ENCODE data around the gene PLXNA2. TPM values are rescaled to one million over a fixed set of nuclear protein-coding genes. Genes with fewer than 3 reads are reported as not detected.
A peak's percentile ranks its signal among the peaks of the same experiment; 100 is the strongest.

PLXNA2 gene
- total RNA-seq, 1 experiment from 2014 or later, result 6.0 TPM

DNA sequence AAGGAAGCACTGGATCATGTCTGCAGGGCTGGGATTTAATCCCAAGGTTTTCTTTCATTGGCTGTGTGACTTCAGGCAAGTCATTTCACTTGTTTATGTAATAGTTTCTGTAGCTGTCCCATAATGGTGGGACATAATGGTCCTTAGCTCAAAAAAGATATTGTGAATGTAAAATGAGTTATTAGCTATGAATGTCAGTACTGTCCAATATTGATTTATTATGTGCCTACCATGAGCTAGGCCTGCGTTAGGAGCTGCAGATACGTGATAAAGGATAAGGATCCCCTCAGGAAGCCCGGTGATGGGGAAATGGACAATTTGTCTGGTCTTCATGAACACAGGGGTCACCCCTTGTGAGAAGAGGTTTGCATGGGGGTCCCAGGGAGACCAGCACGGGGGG, 95.8 kb downstream of the PLXNA2 start:
- no peak for DNase-seq (ENCODE audit: low read depth)

DNA sequence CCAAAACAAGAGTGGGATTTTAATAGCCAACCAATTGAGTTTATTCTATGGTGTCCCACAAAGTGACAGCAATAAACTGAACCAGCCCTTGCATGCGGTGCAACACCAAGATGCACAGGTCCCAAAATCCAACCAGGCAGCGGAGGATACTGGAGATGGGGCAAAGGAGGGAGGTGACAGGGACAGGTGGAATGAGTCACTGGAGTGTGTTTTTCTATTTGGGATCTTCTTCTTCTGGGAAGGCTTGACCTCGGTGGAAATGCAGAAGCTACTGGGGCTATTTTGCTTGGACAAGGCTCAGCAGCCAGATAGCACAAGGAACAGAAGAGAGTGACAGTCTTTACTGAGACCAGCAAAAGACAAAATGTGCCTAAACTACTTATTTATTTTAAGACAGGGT, 97.5 kb downstream of the PLXNA2 start:
- DNase-seq (ENCODE audit: low read depth), result no peak

GRCh38 chr1:208145167-208145566, 99.0 kb downstream of the PLXNA2 start:
- no peak for DNase-seq (ENCODE audit: low read depth)

DNA sequence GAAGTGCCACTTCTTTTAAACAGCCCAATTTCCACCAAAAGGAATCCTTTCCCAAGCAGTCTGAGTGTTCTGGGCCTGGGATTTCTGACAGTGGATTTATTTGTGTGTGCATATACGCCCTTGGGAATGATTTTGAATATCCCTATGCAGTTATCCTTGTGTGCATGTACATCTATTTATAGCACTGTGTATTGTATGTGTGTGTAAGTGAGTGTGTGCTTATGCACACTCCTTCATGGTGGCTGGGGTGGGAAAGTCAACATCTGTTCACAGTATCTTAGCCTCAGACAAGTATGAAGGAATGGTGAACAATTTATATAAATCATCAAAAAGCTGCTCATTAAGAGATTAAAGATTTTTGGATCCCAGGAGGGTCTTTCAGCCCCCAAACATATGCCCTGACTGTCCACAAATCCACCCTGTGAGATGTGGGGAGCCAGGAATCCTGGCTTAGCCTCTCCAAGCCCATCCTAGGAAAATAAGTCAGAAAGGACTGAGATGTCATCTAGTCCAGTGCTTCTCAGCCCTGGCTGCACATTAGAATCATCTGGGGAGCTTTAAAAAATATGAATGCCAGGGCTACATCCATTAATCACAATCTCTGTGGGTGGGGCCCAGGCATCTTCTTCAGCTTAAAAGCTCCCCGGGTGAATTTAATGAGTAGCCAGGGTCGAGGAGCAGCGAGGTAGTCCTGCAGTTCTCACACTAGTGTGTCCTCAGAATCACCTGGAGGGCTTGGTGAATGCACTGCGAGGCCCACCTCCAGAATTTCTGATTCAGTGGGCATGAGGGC, 101.4 kb downstream of the PLXNA2 start:
- no peak for DNase-seq (ENCODE audit: low read depth)

GRCh38 chr1:208141610-208142192, 102.5 kb downstream of the PLXNA2 start:
- DNase-seq (ENCODE audit: low read depth), result no peak

DNA sequence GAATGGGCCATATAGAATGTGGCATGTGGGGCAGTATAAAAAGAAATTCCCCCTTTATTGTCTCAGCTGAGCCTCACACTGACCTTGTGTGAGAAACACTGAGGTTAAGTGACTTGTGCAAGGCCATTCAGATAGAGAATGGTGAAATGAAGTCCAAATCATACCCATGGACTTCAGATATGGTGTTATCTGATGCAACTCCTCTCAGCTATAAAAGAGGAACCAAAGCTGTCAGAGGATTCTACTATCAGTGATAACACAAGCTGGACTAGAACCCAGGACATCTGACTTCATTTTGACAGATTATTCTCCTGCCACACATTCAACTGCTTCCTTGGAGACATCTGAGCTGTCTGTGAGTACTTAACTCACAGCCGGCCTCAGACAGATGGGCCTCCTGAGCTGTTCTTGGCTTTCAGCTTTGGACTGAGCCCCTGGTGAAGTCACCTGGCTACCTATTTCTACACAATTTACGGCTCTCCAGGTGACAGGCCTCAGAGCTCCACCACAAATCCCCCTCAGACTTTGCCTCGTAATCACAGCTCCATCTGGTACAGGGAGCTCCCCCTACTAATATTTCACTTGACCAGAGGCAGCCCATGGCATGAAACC, 104.6 kb downstream of the PLXNA2 start:
- DNase-seq (ENCODE audit: low read depth), result no peak

- DNase-seq (ENCODE audit: low read depth), result peak; percentile 59
These were observed 107.0 kb downstream of the PLXNA2 start for GRCh38 chr1:208137193-208137592.

DNA sequence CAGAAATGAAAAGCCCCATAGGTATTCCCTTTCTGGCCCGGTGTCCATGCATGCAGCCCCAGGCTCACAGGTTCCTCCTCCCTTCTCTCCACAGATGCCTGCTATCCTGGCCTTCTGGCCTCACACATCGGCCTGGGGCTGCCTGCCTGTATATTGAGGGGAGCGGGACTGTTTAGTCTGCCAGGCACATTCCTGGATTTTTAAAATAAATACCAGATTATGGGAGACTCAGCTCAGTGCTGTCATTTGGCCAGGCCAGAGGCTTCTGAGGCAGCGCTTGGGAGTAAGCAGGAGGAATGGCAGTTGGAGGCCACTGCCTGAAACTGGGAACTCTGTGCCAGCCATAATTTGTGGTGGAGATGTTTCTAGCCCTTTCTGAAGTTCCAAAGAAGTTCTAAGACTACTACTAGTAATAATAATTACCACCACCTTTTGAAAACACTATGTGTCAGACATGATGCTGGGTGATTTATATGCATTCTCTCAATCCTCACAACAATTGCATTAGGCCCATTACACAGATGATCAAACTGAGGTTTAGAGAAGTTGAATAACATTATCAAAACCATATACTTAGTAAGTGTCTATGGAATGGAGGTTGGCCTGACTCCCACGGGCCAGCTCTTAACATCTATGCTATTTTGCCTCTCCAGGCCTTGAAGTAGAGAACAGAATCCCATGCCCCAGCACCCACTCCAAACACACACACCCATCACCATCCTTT, 107.6 kb downstream of the PLXNA2 start:
- DNase-seq (ENCODE audit: low read depth), result no peak

DNA sequence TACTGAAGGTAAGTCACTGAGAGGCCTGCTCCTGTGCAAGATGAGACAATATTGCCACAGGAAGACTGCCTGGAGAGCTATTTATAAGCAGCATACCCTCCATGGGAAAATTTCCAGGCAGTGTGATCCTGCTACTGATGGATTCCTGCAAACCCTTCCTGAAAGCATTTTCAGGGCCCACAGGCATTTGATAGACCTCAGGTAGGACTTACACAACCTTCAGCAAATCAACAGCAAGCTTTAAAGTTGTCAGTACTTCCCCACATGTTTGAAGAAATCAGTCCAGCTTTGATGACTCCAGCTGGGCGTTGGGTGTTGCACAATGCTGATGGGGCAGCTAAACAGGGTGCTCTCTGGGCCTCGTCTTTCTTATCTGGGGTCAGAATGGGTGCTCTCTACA, 108.8 kb downstream of the PLXNA2 start:
- no peak for DNase-seq (ENCODE audit: low read depth)

GRCh38 chr1:208134491-208134890, 109.7 kb downstream of the PLXNA2 start:
- DNase-seq (ENCODE audit: low read depth), result no peak

- DNase-seq (ENCODE audit: low read depth), result no peak
These were observed 110.8 kb downstream of the PLXNA2 start for GRCh38 chr1:208133355-208133754.

DNA sequence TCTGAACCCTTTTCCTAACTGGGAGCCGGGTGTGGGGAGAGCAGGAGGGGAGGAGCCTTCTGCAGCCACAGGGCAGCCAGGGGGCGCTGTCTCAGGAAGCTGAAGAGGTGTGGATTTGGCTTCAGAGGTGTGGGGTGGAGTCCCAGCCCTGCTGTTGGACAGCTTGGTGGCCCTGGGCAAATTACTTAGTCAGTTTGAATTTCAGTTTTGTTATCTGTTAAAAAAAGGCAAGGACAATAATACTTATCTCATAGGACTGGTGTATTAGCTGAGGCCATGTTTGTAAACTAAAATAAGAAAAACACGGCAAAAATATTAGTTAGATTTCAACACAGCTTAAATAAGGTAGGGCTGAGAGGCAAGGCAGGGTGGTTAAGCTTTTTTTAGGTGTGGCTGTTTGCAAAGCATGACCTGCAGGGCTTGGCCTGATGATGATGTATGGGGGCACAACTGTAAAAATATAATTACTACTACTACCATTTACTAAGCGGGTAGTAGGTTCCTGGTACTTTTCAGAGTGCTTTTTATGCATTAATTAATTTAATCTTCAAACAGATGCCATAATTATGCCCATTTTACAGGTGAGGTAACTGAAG, 111.8 kb downstream of the PLXNA2 start:
- DNase-seq (ENCODE audit: low read depth), result peak; percentile 71

DNA sequence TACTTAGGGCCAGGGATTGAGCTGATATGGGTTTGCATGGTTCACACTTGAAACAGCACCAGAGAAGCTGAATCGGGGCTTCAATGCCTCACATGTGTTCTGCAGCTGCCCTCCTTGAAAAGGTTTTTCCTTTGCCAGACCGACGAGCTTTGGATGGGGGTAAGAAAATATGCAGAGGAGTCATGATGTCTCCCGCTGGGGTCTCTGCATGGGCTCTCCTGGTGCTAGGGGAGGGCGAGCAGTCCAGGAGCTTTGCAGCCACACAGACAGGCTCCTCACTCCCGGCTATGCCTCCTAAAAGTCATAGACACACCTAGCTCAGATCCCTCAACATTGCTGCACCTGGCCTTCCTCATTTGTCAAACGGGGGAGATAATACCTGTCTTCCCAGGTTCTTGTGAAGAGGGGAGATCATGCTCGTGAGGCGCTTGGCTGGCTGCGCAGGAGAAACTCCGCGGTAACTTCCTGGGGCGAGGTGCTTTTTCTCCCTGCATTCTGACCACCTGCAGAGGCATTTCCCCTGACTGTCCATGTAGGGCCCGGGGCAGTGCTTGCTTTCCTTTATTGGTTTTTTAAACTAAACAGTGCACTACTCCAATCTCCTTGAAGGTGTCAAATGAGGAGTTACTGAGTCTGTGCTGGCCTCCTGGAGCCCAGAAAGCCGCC, 112.4 kb downstream of the PLXNA2 start:
- no peak for DNase-seq (ENCODE audit: low read depth)

- DNase-seq (ENCODE audit: low read depth), result no peak
These were observed 114.7 kb downstream of the PLXNA2 start for GRCh38 chr1:208129487-208129886.

DNA sequence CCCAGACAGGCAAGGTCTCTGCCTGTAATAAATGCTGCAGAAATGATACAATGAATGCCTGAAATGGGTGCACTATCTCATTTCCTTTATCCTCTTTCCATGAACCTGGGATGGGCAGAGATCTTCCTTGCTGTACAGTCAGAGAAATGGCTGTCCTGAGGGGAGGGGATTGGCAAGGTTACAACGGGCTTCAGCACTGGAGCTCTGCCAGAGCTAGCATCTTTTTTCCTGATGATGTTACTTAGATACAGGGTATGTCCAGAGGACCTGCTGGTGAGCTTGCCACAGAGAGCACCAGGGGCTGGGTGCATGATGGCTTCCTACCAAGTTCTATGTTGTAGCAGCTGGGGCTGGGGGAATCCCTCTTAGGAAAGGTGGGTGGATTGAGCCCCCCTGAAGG, 115.1 kb downstream of the PLXNA2 start:
- no peak for DNase-seq (ENCODE audit: low read depth)

- no peak for DNase-seq (ENCODE audit: low read depth)
These were observed 116.2 kb downstream of the PLXNA2 start for GRCh38 chr1:208127792-208128529.

DNA sequence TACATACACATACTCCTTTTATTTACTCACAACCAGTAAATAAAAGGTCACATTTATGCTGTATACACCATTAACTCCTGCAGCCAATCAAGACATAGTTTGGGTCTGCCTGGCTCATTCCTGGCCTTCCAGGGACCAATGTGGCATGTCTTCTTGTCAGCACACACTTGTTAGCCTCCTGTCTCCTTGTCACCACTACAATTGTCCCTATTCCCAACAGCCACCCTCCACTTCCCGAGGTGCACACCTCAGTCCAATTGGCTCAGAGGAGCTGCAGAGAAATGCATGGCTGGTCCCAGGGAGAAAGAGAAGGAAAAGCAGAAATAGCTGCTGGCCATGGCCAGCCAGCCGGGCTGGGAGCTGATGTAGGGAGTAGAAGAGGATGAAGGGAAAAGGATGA, 116.9 kb downstream of the PLXNA2 start:
- no peak for DNase-seq (ENCODE audit: low read depth)

- DNase-seq (ENCODE audit: low read depth), result no peak
These were observed 118.1 kb downstream of the PLXNA2 start for GRCh38 chr1:208126108-208126507.

- DNase-seq (ENCODE audit: low read depth), result no peak
These were observed 121.4 kb downstream of the PLXNA2 start for GRCh38 chr1:208122612-208123358.
